ENCODE data around the gene PTOV1.

GRCh38 chr19:49840321-49840720 lies 10.6 kb upstream of the PTOV1 start:
- no peak for TF ChIP-seq POLR2A (IDR thresholded peaks at IDR 0.05)
- TF ChIP-seq, protein P1, sequence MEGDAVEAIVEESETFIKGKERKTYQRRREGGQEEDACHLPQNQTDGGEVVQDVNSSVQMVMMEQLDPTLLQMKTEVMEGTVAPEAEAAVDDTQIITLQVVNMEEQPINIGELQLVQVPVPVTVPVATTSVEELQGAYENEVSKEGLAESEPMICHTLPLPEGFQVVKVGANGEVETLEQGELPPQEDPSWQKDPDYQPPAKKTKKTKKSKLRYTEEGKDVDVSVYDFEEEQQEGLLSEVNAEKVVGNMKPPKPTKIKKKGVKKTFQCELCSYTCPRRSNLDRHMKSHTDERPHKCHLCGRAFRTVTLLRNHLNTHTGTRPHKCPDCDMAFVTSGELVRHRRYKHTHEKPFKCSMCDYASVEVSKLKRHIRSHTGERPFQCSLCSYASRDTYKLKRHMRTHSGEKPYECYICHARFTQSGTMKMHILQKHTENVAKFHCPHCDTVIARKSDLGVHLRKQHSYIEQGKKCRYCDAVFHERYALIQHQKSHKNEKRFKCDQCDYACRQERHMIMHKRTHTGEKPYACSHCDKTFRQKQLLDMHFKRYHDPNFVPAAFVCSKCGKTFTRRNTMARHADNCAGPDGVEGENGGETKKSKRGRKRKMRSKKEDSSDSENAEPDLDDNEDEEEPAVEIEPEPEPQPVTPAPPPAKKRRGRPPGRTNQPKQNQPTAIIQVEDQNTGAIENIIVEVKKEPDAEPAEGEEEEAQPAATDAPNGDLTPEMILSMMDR (IDR thresholded peaks at IDR 0.05): no peak
